NCI-H2171 (cell line): ENCODE data around the gene KDM2A.
"Not testable (repeated sequence)": the region's sequence is repeated elsewhere in the genome, so short reads cannot be mapped to it uniquely, and the experiment has no call there.

ENCODE experiments used
- DNase-seq: peaks from one replicate; lab custom pipeline; 2025; lab: John Stamatoyannopoulos, UW

Gene KDM2A

DNA sequence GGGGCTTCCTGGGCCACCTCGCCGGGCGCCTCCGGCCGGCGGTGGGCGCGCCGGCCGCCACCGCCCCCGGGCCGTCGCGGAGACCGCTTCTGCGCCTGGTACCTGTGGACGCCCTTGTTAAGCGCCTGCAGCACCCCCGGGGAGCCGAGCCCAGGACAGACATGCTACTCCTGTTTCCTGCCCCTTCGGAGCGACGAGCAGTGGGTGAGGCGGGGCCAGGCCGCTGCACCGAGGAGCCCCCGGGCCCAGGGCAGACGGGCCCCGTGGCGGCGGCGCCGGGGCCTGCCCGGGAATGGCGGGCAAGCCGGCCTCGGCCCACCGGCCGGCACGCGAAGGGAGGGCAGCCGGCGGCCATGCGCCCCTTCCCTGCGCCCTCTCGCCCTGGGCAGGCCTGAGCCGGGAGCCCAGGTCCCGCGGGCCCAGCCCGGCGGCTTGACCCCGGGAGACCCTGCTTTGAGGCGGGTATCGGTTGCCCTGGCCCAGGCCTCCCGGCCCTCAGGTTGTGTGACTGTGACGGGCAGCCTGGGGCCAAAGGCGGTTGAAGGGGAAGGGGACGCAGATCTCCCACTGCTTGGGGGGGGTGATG lies 789 bp upstream of the KDM2A start:
- no peak for DNase-seq

DNA sequence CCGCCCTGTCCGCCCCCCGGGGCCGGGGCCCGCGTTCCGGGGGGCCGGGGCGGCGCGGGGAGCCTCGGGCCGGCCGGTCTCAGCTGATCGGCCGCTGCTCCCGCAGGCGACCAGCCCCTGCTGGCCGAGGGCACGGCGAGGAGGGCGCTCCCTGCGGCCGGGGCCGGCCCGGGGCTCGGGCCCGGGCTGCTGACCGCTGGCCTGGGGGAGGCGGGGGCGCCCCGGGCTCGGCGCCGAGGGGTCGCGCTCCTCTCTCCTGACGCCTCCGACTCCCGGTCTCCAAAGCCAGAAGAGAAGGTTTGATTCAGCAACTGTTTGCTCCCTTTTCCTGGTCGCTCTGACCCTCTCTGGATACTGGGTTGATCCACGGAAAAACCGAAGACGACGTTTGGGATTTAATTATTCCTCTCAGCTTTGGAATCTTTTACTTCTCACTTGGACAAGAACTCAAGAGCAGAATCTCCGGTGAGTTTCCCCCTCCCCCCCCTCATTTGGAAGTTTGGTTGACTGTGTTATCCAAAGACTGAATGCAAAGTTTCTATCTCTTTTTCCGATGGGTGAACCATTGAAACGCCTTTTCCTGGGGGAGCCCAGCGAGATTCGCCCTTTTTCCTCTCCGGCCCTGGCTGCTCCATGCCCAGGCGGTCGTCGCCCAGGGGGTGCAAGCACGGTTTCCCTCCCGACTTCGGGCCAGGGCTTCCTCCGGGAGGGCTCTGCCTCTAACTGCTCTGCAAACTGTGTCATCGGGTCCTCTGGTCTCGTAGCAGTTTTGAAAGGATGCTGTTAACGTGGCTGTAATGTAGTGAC lies 725 bp downstream of the KDM2A start:
- DNase-seq = no peak

DNA sequence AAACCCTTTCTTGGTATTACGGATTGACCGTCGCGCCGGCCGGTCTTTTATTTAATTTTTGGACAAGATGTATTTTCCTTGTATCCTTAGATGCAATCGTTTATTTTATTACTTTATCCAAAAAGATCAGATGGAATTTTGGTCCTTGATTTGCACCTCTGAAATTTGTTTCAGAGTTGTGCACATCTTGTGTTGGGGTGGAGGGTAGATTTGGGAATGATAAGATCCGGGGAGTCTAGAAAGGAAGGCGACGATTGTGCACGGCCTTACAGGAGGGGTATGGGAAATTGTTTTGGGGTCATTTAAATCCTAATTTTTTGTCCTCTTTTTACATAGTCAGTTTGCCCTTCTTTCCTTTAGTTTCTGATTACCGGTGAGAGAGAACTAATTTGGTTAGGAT lies 1.4 kb downstream of the KDM2A start:
- no peak for DNase-seq

DNA sequence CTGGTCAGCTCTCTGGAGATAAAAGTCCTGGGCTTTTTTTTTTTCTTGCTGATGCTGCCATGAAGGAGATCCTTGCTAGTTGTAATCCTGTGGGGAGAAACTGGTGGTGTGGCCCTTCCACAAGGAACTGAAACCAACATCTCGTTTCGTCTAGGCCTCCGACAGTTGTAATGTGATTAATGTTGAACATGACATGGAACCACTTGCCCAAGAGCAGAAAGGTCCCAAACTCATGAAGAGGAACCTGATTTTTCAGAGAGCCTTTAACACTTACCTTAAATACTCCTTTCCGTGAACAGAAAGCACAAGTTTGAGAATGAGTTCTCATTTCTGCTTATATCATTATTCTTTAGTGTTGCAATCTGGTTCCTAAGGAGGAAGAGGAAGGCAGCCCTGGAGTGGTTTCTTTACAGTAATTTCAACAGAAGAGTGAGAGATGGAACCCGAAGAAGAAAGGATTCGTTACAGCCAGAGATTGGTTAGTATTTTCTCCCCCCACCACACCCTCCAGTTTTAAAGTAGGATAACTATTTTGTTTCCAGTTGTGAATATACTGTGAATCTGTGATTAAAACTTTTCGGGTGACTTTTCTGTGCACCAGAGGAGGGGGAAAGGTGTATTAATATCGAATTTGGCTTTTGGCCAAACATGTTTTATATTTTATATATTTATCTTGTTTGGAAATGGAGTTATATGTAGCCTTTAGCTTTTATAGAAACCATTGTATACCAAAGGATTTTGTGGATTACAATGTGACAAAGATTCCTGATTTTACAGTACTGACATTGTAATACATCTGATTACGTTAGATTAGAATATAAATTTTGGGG lies 2.0 kb downstream of the KDM2A start:
- no peak for DNase-seq

DNA sequence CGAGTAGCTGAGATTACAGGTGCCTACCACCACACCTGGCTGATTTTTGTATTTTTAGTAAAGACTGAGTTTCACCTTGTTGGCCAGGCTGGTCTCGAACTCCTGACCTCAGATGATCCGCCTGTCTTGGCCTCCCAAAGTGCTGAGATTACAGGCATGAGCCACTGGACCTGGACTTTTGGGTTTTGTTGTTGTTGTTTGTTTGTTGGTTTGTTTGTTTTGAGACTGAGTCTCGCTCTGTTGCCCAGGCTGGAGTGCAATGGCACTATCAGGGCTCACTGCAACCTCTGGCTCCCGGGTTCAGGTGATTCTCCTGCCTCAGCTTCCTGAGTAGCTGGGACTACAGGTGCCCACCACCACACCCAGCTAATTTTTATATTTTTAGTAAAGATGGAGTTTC lies 4.7 kb downstream of the KDM2A start:
- not testable (repeated sequence) for DNase-seq

DNA sequence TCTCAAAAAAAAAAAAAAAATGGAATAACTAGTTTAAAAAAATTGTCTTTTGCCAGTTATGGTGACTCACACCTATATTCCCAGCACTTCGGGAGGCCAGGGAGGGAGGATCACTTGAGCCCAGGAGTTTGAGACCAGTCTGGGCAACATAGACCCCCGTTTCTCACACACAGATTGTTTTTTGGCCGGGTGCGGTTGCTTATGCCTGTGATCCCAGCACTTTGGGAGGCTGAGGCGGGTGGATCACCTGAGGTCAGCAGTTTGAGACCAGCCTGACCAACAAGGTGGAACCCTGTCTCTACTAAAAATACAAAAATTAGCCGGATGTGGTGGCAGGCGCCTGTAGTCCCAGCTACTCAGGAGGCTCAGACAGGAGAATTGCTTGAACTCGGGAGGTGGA lies 7.2 kb downstream of the KDM2A start:
- not testable (repeated sequence) for DNase-seq

DNA sequence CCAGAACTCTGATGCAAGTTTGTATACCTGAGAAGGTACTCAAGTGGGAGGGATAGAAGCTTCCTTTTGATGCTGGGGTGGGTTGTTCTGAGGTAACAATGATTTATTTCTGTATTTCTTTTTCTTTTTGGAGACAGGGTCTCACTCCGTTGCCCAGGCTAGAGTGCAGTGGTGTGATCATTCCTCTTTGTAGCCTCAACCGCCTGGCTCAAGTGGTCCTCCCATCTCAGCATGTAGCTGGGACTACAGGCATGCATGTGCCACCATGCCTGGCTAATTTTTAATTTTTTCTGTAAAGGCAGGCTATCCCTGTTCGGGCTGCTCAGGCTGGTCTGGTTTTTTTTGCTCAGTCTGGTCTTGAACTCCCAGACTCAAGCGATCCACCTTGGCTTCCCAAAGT lies 7.9 kb downstream of the KDM2A start:
- DNase-seq = no peak

DNA sequence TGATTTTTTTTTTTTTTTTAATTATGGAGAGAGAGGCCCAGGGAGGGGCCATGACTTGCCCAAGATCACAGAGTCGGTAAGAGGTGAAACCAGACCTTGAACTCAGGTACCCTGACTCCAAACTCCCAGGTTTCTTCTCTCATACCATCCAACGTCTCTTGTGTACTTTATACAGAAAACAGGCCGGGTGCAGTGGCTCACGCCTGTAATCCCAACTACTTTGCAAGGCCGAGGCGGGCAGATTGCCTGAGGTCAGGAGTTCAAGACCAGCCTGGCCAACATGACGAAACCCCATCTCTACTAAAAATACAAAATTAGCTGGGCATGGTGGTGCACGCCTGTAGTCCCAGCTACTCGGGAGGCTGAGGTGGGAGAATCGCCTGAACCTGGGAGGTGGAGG lies 11.8 kb downstream of the KDM2A start:
- DNase-seq = not testable (repeated sequence)

DNA sequence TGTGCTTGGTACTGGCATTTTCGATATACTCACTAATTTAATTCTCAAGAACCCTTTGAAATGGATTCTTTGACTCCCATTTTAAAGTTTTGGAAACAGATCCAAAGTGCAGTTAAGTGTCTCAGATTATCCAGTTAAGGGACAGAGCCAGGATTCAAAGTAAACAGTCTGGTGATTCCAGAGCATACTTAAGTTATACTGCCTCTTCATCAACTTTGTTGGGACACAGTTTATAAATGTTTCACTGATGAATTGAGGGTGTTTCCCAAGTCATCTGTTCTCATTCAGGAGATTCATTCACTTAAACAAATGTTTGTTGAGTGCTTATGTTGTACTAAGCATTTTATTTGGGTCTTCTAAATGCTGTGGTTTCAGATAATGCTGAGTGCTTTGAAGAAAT lies 17.1 kb downstream of the KDM2A start:
- DNase-seq = no peak

DNA sequence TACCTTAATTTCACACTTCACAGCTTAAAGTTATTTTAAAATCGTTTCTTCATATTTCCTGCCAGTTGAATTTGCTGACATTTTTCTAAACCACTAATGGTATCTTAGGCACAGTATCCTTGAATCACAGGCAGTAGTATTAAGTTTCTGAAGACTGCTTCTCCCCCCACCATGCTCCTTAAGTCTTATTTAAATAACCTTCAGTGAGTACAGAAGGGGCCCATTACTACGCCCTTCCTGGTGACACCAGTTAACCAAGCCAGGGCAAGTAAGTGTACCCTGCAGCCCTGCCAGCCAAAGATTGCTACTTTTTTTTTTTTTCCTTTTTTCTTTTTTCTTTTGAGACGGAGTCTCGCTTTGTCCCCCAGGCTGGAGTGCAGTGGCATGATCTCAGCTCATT lies 19.9 kb downstream of the KDM2A start:
- DNase-seq = no peak

DNA sequence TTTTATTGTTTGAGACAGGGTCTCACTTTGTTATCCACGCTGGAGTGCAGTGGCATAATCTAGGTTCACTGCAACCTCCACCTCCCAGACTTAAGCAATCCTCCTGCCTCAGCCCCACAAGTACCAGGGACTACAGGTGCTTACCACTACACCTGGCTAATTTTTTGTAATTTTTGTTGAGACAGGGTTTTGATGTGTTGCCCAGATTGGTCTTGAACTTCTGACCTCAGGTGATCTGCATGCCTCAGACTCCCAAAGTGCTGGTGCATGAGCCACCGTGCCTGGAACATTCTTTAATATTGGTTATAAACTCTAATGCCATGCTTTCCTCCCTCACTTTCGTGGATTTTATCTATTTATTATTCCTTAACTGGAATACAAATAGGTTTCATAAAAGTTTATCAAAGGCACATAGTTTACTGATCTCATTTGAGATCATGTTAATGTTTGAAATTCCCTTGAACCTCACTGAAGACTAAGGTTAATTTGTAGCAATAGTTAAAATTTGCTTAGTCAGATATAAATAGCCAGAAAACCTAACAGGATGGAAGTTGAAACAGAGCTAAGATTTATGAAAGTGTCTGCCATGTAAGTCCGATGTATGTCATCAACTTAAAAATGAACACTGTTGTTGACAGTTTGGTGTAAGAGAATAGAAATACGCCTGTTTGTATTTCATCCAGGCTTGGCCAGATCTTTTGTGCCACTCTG lies 27.6 kb downstream of the KDM2A start:
- DNase-seq = no peak

DNA sequence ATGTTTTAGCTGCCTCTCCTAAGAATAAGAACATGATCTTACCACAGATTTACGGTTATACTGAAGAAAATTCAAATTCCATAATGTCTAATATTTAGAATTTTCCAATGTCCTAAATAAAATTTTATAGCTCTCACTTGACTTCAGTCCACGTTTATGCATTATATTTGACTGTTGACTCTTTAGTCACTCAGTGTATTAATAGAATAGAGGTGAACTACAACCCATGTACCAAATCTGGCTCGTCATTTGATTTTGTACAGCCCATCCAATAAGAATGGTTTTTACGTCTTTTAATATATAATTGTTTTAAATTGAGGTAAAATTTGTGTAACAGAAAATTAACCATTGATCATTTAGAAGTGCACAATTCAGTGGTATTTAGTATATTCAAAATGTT lies 34.9 kb downstream of the KDM2A start:
- no peak for DNase-seq

DNA sequence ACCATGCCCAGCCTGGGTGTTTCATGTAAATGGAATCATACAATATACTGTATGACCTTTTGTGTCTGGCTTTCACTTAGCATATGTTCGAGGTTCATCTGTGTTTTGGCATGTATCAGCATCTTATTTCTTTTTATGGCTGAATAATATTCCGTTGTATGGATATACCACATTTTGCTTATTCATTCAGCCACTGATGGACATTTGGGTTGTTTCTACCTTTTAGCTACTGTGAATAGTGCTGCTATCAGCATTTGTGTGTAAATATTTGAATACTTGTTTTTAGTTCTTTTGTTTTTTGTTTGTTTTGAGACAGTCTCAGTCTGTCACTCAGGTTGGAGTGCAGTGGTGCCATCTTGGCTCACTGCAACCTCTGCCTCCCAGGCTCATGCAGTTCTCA lies 35.7 kb downstream of the KDM2A start:
- DNase-seq = no peak

DNA sequence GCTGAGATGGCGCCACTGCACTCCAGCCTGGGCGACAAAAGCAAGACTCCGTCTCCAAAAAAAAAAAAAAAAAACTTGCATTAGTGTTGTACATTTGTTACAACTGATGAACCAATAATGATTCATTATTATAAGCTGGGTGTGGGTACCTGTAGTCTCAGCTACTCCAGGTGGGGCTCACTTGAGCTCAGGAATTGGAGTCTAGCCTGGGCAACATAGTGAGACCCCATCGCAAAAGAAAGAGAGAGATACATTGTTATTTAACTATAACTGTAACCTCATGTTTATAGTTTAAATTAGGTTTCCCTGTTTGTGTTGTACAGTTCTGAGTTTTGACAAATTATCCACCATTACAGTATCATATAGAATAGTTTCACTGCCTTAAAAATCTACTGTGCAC lies 38.6 kb downstream of the KDM2A start:
- DNase-seq = no peak

DNA sequence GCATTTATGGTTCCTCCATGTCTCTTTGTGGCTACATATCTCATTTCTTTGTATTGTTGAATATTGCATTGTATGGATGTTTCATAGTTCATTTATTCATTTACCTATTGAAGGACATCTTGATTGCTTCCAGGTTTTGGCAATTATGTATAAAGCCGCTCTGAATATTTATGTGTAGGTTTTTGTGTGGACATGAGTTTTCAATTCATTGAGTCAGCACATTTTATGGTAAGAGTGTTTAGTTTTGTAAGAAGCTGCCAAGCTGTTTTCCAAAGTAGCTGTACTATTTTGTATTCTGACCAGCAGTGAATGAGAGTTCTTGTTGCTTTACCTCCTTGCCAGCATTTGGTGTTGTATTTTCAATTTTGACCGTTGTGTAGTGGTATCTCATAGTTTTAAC lies 39.2 kb downstream of the KDM2A start:
- DNase-seq = no peak

DNA sequence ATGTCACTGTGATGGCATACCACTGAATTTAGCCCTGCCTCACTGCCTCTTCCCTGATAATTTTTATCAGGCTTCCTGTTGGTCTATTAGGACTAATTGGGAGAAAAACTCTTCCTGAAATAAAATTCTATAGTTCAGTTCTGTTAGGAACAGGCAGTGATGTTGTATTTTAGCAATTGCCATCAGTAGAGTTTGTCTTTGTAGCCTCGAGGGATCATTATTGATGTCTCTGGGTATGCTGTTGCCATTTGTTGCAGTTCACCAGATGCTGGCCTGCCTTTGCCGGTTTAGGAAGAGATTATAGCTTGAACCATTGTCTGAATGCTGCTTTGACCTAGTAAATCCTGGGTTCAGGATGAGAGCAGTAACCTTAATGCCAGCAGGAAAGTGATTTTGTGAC lies 41.0 kb downstream of the KDM2A start:
- no peak for DNase-seq

DNA sequence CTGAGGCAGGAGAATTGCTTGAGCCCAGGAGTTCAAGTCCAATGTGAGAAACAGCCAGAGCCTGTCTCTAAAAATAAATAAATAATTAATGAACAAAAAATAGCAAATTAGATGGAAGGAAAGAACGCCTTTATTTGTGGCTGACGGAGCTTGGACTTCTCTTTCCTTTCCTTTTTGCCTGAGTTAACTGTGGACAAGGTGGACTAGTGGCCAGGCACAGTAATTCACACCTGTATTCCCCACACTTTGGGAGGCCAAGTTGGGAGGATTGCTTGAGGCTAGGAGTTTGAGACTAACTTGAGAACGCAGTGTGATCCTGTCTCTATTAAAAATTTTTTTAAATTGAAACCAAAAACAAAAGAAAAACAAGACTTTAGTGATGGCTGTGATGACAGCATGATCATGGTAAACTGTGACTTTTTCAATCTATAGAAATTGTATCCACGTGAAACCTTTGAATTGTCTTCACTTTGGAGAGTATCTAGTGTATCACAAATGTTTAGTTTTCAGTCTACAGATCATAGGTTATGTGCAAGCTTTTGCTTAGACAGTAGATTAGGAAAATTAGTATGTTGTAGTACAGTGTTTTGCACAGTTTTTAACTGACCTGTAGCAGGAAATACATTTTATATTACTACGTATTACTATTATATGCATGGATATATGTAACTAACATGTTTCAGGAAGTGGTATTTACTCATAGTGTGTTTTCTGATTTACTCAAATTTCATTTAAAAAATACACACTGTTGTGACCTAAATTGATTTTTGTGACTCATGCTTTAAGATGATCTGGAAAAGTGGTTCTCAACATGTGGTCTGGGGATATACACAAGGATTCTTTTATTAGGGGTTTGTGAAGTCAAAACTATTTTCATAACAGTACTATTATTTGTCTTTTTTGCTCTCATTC lies 42.1 kb downstream of the KDM2A start:
- DNase-seq = no peak

DNA sequence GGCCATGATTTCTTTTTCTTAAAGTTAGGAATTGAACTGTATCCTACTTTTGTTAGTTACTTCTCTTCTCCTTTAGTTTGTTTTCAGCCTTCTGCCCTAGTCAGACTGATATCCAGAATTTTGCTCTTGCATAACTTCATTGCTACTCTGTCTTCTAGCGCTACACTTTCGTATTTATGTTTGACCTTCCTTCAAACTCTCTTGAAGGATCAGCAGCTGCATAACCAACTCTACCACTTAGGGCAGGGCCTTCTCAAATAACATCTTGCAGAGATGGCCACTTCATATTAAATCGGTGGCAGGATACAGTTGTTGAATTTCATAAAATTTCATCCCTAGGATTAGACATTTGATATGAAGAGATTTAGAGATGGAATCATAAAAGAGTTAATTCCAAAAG lies 43.9 kb downstream of the KDM2A start:
- no peak for DNase-seq

DNA sequence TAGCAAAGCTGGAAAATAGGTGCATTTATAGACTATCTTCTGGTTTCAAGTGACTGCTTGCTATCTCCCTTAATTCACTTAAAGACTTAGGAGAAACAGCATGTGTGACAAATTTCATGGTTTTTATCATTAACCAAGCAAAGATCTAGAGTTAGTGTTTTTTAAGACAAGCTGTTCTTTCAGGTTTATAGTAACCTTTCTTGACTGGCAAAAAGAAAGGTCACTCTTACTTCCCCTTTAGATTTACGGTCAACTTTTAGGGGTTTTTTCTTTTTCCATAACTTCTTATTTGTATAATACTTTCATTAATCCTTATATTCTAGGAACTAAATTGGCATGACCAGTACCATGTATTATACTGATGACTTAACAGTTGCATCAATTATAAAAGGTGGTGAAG lies 46.6 kb downstream of the KDM2A start:
- DNase-seq = no peak

DNA sequence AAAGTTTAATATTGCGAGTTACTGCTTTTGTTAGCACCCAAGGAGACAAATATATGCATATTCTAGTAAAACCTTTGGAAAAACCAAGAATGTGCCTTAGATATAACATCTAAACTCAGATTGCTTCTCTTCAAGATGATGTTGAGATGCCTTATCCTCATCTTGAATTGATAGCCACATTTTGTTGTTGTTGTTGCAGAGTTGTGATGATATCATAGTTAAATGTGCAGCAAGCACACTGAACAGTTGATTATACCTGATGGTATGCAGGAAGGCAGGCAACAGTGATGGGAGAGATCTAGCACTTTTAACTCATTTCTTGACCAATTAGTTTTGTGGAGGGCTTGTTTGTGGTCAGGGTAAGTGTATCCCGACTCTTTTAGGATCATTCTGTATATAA lies 48.0 kb downstream of the KDM2A start:
- no peak for DNase-seq

DNA sequence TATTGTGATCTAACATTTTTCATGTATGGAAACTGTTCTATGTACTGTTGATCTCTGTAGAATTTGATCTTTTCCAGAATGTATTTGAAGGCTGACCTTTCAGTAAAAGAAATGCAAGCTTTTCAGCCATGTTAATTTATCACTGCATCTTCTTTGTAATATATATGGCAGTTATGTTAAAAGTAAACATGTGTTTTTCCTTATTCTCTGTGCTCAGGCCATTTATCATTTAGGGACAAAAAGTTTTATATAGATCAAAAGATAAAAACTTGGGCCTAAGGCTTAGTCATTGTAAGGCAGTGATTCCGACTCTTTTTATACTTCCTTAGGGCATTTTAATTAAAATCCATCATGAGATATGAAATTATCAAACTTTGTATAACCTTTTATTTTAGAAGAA lies 48.7 kb downstream of the KDM2A start:
- DNase-seq = no peak
